GM21423 (cell line): ENCODE results near the gene FBN2.
"Not testable (repeated sequence)": the region's sequence is repeated elsewhere in the genome, so short reads cannot be mapped to it uniquely, and the experiment has no call there.

Source experiments
- ATAC-seq: cut with Tn5 transposase; IDR thresholded peaks from one replicate; pipeline ENCODE4 v1.9.1; 2021; ENCODE audit warnings: mild to moderate bottlenecking, moderate library complexity; ENCODE audit not compliant: unreplicated experiment

FBN2 gene

GRCh38 chr5:128480158-128480557 lies 57.9 kb downstream of the FBN2 start:
- no peak for ATAC-seq

GRCh38 chr5:128478386-128479368 lies 59.4 kb downstream of the FBN2 start:
- no peak for ATAC-seq

GRCh38 chr5:128477944-128478343 lies 60.1 kb downstream of the FBN2 start:
- ATAC-seq, result no peak

GRCh38 chr5:128475693-128476092 lies 62.4 kb downstream of the FBN2 start:
- ATAC-seq, result no peak

GRCh38 chr5:128472919-128473318 lies 65.1 kb downstream of the FBN2 start:
- no peak for ATAC-seq

- no peak for ATAC-seq
Measured at GRCh38 chr5:128472036-128472435, 66.0 kb downstream of the FBN2 start.

- no peak for ATAC-seq
Measured at GRCh38 chr5:128470663-128471062, 67.4 kb downstream of the FBN2 start.

- ATAC-seq, result no peak
Measured at GRCh38 chr5:128469912-128470311, 68.1 kb downstream of the FBN2 start.

GRCh38 chr5:128466980-128467379 lies 71.1 kb downstream of the FBN2 start:
- no peak for ATAC-seq

GRCh38 chr5:128466554-128466953 lies 71.5 kb downstream of the FBN2 start:
- ATAC-seq, result no peak

- no peak for ATAC-seq
Measured at GRCh38 chr5:128464596-128464995, 73.4 kb downstream of the FBN2 start.

GRCh38 chr5:128462330-128462729 lies 75.7 kb downstream of the FBN2 start:
- ATAC-seq, result no peak

- not testable (repeated sequence) for ATAC-seq
Measured at GRCh38 chr5:128457147-128457915, 80.7 kb downstream of the FBN2 start.

GRCh38 chr5:128455841-128456361 lies 82.1 kb downstream of the FBN2 start:
- ATAC-seq, result no peak

- ATAC-seq, result no peak
Measured at GRCh38 chr5:128453121-128453520, 84.9 kb downstream of the FBN2 start.

- ATAC-seq, result not testable (repeated sequence)
Measured at GRCh38 chr5:128447224-128447623, 90.8 kb downstream of the FBN2 start.

- no peak for ATAC-seq
Measured at GRCh38 chr5:128441941-128442350, 96.1 kb downstream of the FBN2 start.

GRCh38 chr5:128441165-128441564 lies 96.9 kb downstream of the FBN2 start:
- no peak for ATAC-seq

GRCh38 chr5:128436749-128437188 lies 101.3 kb downstream of the FBN2 start:
- ATAC-seq, result no peak

GRCh38 chr5:128435861-128436260 lies 102.2 kb downstream of the FBN2 start:
- no peak for ATAC-seq

GRCh38 chr5:128434993-128435392 lies 103.1 kb downstream of the FBN2 start:
- ATAC-seq, result no peak
